ENCODE measurements around the gene PYDC1. TPM values are rescaled to one million over a fixed set of nuclear protein-coding genes. Genes with fewer than 3 reads are reported as not detected.

The PYDC1 gene
- total and polyA plus RNA-seq, 2 of the 8 experiments (the other 6 are each of a cell fraction or from before 2014, with no cell fraction given): 3.5 to 11.1 TPM

GRCh38 chr16:31250782-31251384 lies 33.9 kb upstream of the PYDC1 start:
- H3K9me3 ChIP-seq (ENCODE audit: insufficient read depth in 2 of 2, low read depth in 1 of 2, low read length in 1 of 2): no peaks in the 10 kb centered on the region
- no peaks in the 10 kb centered on the region for H3K79me2 ChIP-seq (ENCODE audit: control insufficient read depth in 1 of 2, insufficient read depth in 2 of 2, low read length in 2 of 2)
- POLR2A ChIA-PET (ENCODE audit: partially characterized antibody): interaction anchor here (0.6 kb wide), 1 partner anchor 262 kb away, joined by 4 read pairs; no protein-coding TSS in a partner anchor
- H3K4me3 ChIP-seq (ENCODE audit: extremely low read depth in 1 of 4, insufficient read depth in 2 of 4, low read depth in 3 of 4, low read length in 4 of 4): no peak overlapping the region
- no peak overlapping the region for H2BK120ac ChIP-seq (replicated peaks; ENCODE audit: low read depth, low read length)
- H3K14ac ChIP-seq (ENCODE audit: insufficient read length): no peak overlapping the region
- H3K36me3 ChIP-seq (ENCODE audit: control insufficient read depth in 2 of 4, insufficient read depth in 4 of 4, low read length in 3 of 4): no peaks in the 10 kb centered on the region
- no peaks in the 10 kb centered on the region for H3K23me2 ChIP-seq (ENCODE audit: low read depth, low read length)
- H3K4me1 ChIP-seq (replicated peaks in 1 of 4; ENCODE audit: control insufficient read depth in 3 of 4, insufficient read depth in 4 of 4, low read length in 3 of 4): peaks cover 0 to 8% (median 2%) of the 10 kb centered on the region in 4 experiments; a peak in 5 of 7 replicates
- FAIRE-seq (no peak), DNase-seq (ENCODE audit: low read depth in 1 of 2, low spot score in 2 of 2) (no peak)
- no peak overlapping the region for H3K18ac ChIP-seq (ENCODE audit: extremely low read depth, low read length)
- H2BK20ac ChIP-seq (ENCODE audit: low read length): 0 out of 2 replicates have a peak overlapping the region, but pooled peaks have one; percentile 23
- H2BK15ac ChIP-seq (ENCODE audit: low read length): 0 out of 2 replicates have a peak overlapping the region, but pooled peaks have one; percentile 53
- H3K79me1 ChIP-seq (ENCODE audit: low read depth, low read length): no peaks in the 10 kb centered on the region
- H3K56ac ChIP-seq (replicated peaks; ENCODE audit: insufficient read length, low read depth, low read length): no peak overlapping the region
- H2AFZ ChIP-seq (ENCODE audit: low read length): no peak overlapping the region
- H4K91ac ChIP-seq (replicated peaks; ENCODE audit: insufficient read length, low read length): peak overlapping the region; percentile 3
- no peaks in the 10 kb centered on the region for H4K20me1 ChIP-seq (replicated peaks in 1 of 2; ENCODE audit: control insufficient read depth in 1 of 2, insufficient read depth in 2 of 2, low read length in 2 of 2)
- H3K27me3 ChIP-seq (replicated peaks in 1 of 4; ENCODE audit: control insufficient read depth in 3 of 4, extremely low read depth in 1 of 4, insufficient read depth in 3 of 4, low read length in 3 of 4): peaks cover 0 to 3% (median 0%) of the 10 kb centered on the region in 4 experiments; a peak in 1 of 7 replicates
- H3K9ac ChIP-seq (replicated peaks in 1 of 4; ENCODE audit: extremely low read depth in 1 of 4, low read depth in 3 of 4, low read length in 3 of 4): no peak overlapping the region
- no peak overlapping the region for H2AK5ac ChIP-seq (ENCODE audit: low read depth, low read length)
- H3K23ac ChIP-seq (ENCODE audit: insufficient read length): no peak overlapping the region
- WGBS, 2 experiments (ENCODE audit: extremely low coverage in 1 of 2, insufficient coverage in 1 of 2, insufficient read length in 1 of 2, insufficient replicate concordance in 2 of 2, low coverage in 1 of 2, low lambda C conversion rate in 2 of 2, missing lambda C conversion rate in 1 of 2): 88% methylated on average over 7 of the region's 7 CpGs; no CpG with 5 or more reads in 1 of the 2 experiments
- peak overlapping the region; percentile 64; the same call in 1 of the 2 replicates for H2BK5ac ChIP-seq (ENCODE audit: low read depth, low read length)
- CTCF ChIA-PET (ENCODE audit: partially characterized antibody): interaction anchor here (1.7 kb wide), 1 partner anchor 192 kb away, joined by 5 read pairs; the partner anchor contains the start of gene ZNF843
- H3K4ac ChIP-seq (replicated peaks; ENCODE audit: insufficient read length, low read depth, low read length): no peak overlapping the region
- H3K27ac ChIP-seq (ENCODE audit: low read depth, low read length): no peak overlapping the region
- H4K8ac ChIP-seq (ENCODE audit: extremely low read depth, insufficient read depth, low read length): no peak overlapping the region
- H4K5ac ChIP-seq (ENCODE audit: insufficient read length, low read depth, low read length): no peak overlapping the region
- no peak overlapping the region for H3K4me2 ChIP-seq (ENCODE audit: insufficient read depth in 1 of 2, low read depth in 2 of 2, low read length in 2 of 2)
- H2BK12ac ChIP-seq (ENCODE audit: low read depth, low read length): peak overlapping the region; percentile 69; the same call in 1 of the 2 replicates
- TF ChIP-seq NRF1 (IDR thresholded peaks at IDR 0.05; ENCODE audit: low read depth, low read length) (no peak), E2F6 (IDR thresholded peaks at IDR 0.05) (no peak), HDAC2 (IDR thresholded peaks at IDR 0.05; ENCODE audit: borderline replicate concordance in 1 of 2, low read depth in 2 of 2, low read length in 2 of 2) (no peak), GABPA (IDR thresholded peaks at IDR 0.05; ENCODE audit: borderline replicate concordance, insufficient read depth, low read length) (no peak), CREB1 (IDR thresholded peaks at IDR 0.05) (no peak), FOSL1 (IDR thresholded peaks at IDR 0.05; ENCODE audit: insufficient read depth, low read depth, low read length) (no peak), ATF3 (IDR thresholded peaks at IDR 0.05; ENCODE audit: insufficient read depth, low read depth, low read length) (no peak), CHD2 (IDR thresholded peaks at IDR 0.05; ENCODE audit: low read length) (no peak), EZH2 (IDR thresholded peaks at IDR 0.05; ENCODE audit: low read depth, low read length, severe bottlenecking) (no peak), TCF12 (IDR thresholded peaks at IDR 0.05; ENCODE audit: low read depth, low read length) (no peak), CBX5 (IDR thresholded peaks at IDR 0.05; ENCODE audit: low read depth, low read length) (no peak)

All from H1 (cell line).